ELF-1 (cell line): ENCODE measurements around the gene SAGE1.
"Not testable (repeated sequence)": the region's sequence is repeated elsewhere in the genome, so short reads cannot be mapped to it uniquely, and the experiment has no call there.

ENCODE experiments used
- DNase-seq: peaks from one replicate; pipeline ENCODE4 v3.0.0-alpha.2; 2016; ENCODE audit warnings: low read depth, low spot score

SAGE1 gene, protein sequence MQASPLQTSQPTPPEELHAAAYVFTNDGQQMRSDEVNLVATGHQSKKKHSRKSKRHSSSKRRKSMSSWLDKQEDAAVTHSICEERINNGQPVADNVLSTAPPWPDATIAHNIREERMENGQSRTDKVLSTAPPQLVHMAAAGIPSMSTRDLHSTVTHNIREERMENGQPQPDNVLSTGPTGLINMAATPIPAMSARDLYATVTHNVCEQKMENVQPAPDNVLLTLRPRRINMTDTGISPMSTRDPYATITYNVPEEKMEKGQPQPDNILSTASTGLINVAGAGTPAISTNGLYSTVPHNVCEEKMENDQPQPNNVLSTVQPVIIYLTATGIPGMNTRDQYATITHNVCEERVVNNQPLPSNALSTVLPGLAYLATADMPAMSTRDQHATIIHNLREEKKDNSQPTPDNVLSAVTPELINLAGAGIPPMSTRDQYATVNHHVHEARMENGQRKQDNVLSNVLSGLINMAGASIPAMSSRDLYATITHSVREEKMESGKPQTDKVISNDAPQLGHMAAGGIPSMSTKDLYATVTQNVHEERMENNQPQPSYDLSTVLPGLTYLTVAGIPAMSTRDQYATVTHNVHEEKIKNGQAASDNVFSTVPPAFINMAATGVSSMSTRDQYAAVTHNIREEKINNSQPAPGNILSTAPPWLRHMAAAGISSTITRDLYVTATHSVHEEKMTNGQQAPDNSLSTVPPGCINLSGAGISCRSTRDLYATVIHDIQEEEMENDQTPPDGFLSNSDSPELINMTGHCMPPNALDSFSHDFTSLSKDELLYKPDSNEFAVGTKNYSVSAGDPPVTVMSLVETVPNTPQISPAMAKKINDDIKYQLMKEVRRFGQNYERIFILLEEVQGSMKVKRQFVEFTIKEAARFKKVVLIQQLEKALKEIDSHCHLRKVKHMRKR

DNA sequence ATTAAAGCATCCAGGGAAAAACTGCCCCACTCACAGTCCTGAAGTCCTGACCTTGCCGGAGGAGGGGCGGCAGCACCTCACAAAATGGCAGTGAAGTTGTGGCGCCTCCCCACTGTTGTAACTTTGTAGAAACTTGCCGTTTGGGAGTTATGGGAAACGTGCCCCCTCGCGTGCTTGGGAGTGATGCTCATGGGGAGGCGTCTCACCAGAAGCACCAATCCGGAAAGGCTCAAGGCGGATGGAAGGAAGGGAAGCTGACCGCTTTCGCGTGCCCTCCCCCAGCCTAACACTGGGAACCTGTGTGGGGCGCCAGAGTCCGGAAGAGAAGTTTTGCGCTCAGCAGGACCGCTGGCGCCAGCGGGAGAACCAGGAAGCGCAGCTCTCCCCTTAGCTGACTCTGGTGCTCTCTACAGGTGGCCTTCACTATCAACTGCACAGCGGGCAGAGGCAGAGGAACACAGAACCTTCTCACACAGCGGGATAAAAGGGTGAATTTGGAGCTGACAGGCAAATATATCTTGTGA, at the start of gene SAGE1, which contains the start of gene CT45A10:
Gene SAGE1, plus strand, starts transcription at position 423 of the 524 bp plus-strand sequence. CDS start 2,527 bp downstream, outside the sequence.
Gene CT45A10, minus strand, starts transcription at position 151 of the 524 bp plus-strand sequence. CDS start 8,100 bp downstream, outside the sequence.
- peak; percentile 81 for DNase-seq

- not testable (repeated sequence) for DNase-seq
Observed at GRCh38 chrX:135854438-135854837, 39.1 kb upstream of the SAGE1 start, which contains the start of gene CT45A8. CT45A8 (minus strand) TSS chrX:135854538; CDS start chrX:135850783, 3,755 bp downstream.

DNA sequence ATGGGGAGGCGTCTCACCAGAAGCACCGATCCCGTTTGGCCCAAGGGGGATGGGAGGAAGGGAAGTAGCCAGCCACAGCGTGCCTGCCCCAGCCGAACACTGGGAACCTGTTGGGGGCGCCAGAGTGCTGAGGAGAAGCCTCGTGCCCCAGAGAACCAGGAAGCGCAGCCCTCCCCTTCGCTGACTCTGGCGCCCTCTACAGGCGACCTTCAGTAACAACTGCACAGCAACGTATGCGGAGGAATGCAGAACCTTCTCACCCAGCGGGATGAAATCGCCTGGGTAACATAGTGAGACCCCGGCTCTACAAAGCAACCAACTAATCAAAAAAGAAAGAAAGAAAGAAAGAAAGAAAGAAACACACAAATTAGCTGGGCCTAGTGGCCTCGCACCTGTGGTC, 21.8 kb upstream of the SAGE1 start, which contains the start of gene CT45A9:
Gene CT45A9, minus strand, starts transcription at position 101 of the 400 bp plus-strand sequence. CDS start 3,751 bp downstream, outside the sequence.
- not testable (repeated sequence) for DNase-seq

- not testable (repeated sequence) for DNase-seq
Observed at GRCh38 chrX:135882741-135883140, 10.8 kb upstream of the SAGE1 start.

DNA sequence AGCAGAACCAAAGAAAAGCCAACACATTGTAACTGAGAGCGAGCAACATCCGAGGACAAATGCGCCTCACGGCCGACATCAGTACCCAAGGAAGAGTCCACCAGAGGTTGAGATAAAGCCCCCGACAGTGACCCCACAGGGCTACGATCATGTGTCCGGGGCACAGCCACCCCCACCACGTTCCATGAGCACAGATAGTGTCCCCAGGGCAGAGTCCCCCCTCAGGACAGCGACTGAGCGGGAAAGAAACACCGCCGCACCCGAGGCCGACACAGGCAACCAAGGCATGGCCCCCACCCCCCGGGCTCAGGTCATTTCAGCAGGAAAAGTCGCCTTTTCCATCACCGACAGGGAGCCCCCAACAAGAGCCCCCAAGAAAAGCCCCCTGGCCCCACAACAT, 5.3 kb upstream of the SAGE1 start:
- not testable (repeated sequence) for DNase-seq

DNA sequence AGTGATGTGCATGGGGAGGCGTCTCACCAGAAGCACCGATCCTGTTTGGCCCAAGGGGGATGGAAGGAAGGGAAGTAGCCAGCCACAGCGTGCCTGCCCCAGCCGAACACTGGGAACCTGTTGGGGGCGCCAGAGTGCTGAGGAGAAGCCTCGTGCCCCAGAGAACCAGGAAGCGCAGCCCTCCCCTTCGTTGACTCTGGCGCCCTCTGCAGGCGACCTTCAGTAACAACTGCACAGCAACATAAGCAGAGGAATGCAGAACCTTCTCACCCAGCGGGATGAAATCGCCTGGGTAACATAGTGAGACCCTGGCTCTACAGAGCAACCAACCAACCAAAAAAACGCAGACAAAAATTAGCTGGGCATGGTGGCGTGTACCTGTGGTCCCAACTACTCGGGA, 4.5 kb upstream of the SAGE1 start:
- peak; percentile 16 for DNase-seq

- no peak for DNase-seq
Observed at GRCh38 chrX:135890087-135890585, 3.4 kb upstream of the SAGE1 start.

- DNase-seq: no peak
Observed at GRCh38 chrX:135892781-135893180, 735 bp upstream of the SAGE1 start.

DNA sequence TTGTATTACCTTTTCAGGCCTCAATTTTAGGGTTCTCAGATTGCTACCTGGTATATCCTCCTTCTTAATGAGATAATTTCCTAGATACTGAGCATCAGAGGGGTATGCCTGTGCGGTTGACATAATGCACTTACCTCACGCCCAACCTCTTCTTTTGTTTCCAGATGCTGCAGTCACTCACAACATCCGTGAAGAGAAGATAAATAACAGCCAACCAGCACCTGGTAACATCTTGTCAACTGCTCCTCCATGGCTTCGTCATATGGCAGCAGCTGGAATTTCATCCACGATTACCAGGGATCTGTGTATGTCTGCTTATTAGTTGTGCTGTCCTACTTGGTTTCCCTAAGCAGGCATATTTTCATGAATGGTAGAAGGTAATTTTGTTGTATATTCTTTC, 16.7 kb downstream of the SAGE1 start:
- no peak for DNase-seq

DNA sequence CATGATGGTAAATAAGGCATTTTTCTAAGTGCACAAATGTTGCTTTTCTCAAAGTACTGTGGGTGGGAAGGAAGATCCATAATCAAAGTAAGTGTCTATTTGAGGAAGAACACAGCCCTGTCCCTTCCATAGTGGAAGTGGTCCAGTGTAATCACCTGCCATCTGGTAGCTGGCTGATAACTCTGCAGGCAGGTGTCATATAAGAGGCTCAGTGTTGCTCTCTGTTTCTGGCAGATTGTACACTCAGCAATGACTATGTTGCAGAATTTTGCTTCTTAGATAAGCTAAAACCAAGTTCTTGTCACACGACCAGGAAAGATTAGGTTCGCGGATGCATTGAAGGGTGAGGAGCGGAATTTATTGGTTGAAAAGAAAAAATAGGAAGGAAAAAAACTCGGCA, 20.9 kb downstream of the SAGE1 start:
- DNase-seq: no peak

DNA sequence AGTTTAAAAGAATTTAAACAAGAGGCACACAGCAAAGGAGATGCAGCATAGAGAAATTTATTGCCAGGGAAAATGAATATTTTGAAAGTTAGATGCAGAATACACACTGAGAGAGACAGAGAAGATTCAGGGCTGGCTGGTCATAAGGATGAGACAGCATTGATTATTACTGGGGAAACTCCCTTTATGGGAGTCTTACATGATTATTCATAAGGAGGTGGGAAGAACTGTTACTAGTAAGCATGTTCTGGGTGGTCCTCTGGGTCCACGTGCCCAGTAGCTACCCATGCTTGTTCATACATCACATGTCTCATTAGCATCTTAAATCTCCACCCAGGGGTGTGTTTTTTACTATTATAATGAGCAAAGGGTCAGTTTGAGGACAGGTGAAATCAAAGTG, 27.0 kb downstream of the SAGE1 start:
- DNase-seq: not testable (repeated sequence)

- DNase-seq: peak; percentile 11
Observed at GRCh38 chrX:135923353-135923752, 29.8 kb downstream of the SAGE1 start.

DNA sequence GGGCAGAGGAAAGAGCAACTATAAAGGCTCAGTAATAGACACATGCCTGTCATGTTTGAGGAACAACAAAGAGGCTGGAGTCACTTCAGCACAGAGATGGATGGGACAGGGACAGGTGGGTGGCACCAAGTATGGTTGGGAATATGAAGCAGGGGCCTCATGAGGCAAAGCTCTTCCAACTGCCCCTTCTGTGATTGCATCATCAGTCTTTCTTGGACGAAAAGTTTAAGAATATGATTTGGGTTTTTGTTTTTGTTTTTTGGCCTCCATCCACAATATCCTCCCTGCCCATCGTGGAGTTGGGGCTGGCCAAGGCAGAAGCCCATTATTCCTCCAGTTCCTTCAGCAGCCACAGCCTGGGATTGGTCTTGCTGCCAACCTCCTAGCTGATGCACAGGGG, 34.4 kb downstream of the SAGE1 start:
- DNase-seq: no peak

DNA sequence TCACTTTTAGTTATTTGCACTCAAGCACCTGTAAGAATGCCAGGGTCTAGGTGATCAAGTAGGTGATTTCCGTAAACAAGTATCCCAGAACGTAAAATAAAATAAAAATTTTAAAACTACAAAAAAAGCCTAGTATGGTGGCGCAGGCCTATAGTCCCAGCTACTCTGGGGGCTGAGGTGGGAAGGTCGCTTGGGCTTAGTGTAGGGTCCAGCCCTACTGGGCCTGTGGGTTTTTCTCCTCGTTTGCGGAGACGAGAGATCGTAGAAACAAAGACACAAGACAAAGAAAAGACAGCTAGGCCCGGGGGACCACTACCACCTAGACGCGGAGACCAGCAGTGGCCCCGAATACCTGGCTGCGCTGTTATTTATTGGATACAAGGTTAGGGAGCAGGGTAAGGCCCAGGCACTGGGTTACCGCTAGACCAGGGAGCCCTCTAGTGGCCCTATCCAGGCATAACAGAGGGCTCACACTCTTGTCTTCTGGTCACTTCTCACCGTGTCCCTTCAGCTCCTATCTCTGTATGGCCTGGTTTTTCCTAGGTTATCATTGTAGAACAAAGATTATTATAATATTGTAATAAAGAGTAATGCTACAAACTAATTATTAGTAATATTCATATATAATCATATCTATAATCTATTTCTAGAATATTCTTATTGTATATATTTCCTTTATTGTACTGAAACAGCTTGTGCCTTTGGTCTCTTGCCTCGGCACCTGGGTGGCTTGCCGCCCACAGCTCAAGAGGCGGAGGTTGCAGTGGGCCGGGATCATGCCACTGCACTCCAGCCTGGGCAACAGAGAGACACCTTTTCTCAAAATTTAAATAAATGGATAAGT, 38.4 kb downstream of the SAGE1 start:
- peak; percentile 75 for DNase-seq

DNA sequence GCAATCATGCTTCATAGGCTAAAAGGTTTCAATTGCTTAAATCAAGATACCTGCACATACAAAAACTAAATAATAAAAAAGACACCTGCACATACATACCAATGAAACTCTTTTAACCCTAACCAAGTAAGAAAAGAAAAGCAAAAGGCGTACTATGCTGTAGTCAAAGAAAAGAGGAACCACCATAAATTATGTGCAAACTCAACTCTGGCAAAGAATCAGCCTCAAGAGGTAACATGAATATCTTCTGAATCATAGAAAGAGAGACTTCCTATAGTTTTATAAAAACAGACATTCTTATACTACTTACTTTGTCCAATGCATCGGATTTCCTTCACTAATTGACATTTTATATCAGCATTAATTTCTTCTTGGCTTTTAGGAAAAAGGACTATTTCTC, 51.0 kb downstream of the SAGE1 start:
- DNase-seq: no peak

- peak; percentile 32 for DNase-seq
Observed at GRCh38 chrX:135951291-135951690, 57.8 kb downstream of the SAGE1 start.
